Measurements from ENCODE around the gene TTC8.
"Not testable (repeated sequence)": the region's sequence is repeated elsewhere in the genome, so short reads cannot be mapped to it uniquely, and the experiment has no call there.

DNA sequence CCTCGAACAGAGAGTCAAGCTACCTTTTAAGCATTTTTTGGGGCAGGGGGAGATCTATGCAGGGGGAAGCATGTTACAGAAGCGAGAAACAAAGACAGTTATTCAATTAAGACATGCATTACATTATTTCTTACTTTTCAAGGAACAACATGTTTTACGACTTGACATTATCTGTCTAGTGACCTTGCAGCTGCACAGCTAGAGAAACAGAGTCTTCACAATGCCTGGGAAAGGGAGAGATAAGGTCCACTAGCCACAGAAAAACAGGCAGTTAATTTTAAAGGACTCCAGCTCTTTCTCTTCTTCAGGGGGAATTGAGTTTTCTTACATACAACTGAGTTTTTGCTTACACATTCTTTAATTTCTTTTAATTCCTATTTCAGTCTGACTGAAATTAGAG lies 4.8 kb upstream of the TTC8 start:
- not testable (repeated sequence) for TF ChIP-seq POLR2A, CTCF, POLR2AphosphoS5 (IDR thresholded peaks at IDR 0.05)

All from transverse colon (tissue), 4 donors.